Measurements from ENCODE around the gene FGF14. TPM values are rescaled to one million over a fixed set of nuclear protein-coding genes. Genes with fewer than 3 reads are reported as not detected.

Gene FGF14
- total RNA-seq, 5 donors from 2014 or later (not counting 1 experiment from before 2014, with no cell fraction given), result 0.03 TPM; not detected in 3

GRCh38 chr13:101773062-101773461 is 628.8 kb downstream of the FGF14 start:
- no peaks in the 10 kb centered on the region for H3K9me3 Mint-ChIP-seq
- H3K27me3 Mint-ChIP-seq, result peaks cover 7 to 20% of the 10 kb centered on the region in 2 donors
- no peak overlapping the region for H3K4me3 ChIP-seq (ENCODE audit: control insufficient read depth in 1 of 2, extremely low read depth in 1 of 2, low read length in 1 of 2)
- H3K9me3 ChIP-seq, result no peaks in the 10 kb centered on the region
- WGBS (ENCODE audit: insufficient coverage), result no CpG with 5 or more reads among the region's 2 CpGs
- H3K4me1 Mint-ChIP-seq, result no peaks in the 10 kb centered on the region
- no peak overlapping the region for H3K27ac ChIP-seq (ENCODE audit: low read length)
- no peaks in the 10 kb centered on the region for H3K36me3 Mint-ChIP-seq
- no peaks in the 10 kb centered on the region for H3K4me1 ChIP-seq (ENCODE audit: control insufficient read depth in 1 of 2, extremely low read depth in 1 of 2, insufficient read depth in 2 of 2, low read length in 2 of 2)
- ChIA-PET POLR2A (no interaction called here), CTCF (interaction anchor here in 1 of 2 donors (0.5 kb wide), 1 partner anchor 685 kb away, joined by 3 read pairs; no protein-coding TSS in a partner anchor)
- ATAC-seq (replicated peaks in 1 of 4), result no peak
- no peaks in the 10 kb centered on the region for H3K36me3 ChIP-seq (ENCODE audit: control insufficient read depth in 2 of 2, extremely low read depth in 1 of 2, insufficient read depth in 1 of 2, low read length in 1 of 2)
- H3K27me3 ChIP-seq (replicated peaks in 1 of 2; ENCODE audit: control insufficient read depth in 2 of 2, extremely low read depth in 1 of 2, insufficient read depth in 2 of 2, low read length in 1 of 2), result no peaks in the 10 kb centered on the region
- no peak overlapping the region for H3K4me3 Mint-ChIP-seq
- H3K27ac Mint-ChIP-seq, result no peak overlapping the region
- DNase-seq, result no peak

GRCh38 chr13:101767131-101767530 is 634.7 kb downstream of the FGF14 start:
- Histone ChIP-seq H3K27me3 (replicated peaks in 1 of 2; ENCODE audit: control insufficient read depth in 2 of 2, extremely low read depth in 1 of 2, insufficient read depth in 2 of 2, low read length in 1 of 2) (no peaks in the 10 kb centered on the region), H3K4me3 (ENCODE audit: control insufficient read depth in 1 of 2, extremely low read depth in 1 of 2, low read length in 1 of 2) (no peak overlapping the region), H3K4me1 (ENCODE audit: control insufficient read depth in 1 of 2, extremely low read depth in 1 of 2, insufficient read depth in 2 of 2, low read length in 2 of 2) (no peaks in the 10 kb centered on the region), H3K36me3 (ENCODE audit: control insufficient read depth in 2 of 2, extremely low read depth in 1 of 2, insufficient read depth in 1 of 2, low read length in 1 of 2) (no peaks in the 10 kb centered on the region), H3K9me3 (no peaks in the 10 kb centered on the region), H3K27ac (ENCODE audit: low read length) (no peak overlapping the region)
- Mint-ChIP-seq H3K4me1 (no peaks in the 10 kb centered on the region), H3K9me3 (no peaks in the 10 kb centered on the region), H3K27me3 (peaks cover 11 to 19% of the 10 kb centered on the region in 2 donors), H3K36me3 (no peaks in the 10 kb centered on the region), H3K27ac (no peak overlapping the region), H3K4me3 (no peak overlapping the region)
- ATAC-seq (replicated peaks in 1 of 4), result no peak
- WGBS (ENCODE audit: insufficient coverage), result 93% methylated on average over 2 of the region's 4 CpGs
- ChIA-PET POLR2A (no interaction called here), CTCF (no interaction called here)
- DNase-seq, result no peak

GRCh38 chr13:101763191-101763590 is 638.7 kb downstream of the FGF14 start:
- POLR2A ChIA-PET, result no interaction called here
- no peak overlapping the region for H3K27ac Mint-ChIP-seq
- DNase-seq (no peak), ATAC-seq (replicated peaks in 1 of 4) (no peak)
- Histone ChIP-seq H3K27me3 (replicated peaks in 1 of 2; ENCODE audit: control insufficient read depth in 2 of 2, extremely low read depth in 1 of 2, insufficient read depth in 2 of 2, low read length in 1 of 2) (no peaks in the 10 kb centered on the region), H3K27ac (ENCODE audit: low read length) (no peak overlapping the region), H3K4me1 (ENCODE audit: control insufficient read depth in 1 of 2, extremely low read depth in 1 of 2, insufficient read depth in 2 of 2, low read length in 2 of 2) (no peaks in the 10 kb centered on the region), H3K4me3 (ENCODE audit: control insufficient read depth in 1 of 2, extremely low read depth in 1 of 2, low read length in 1 of 2) (no peak overlapping the region), H3K36me3 (ENCODE audit: control insufficient read depth in 2 of 2, extremely low read depth in 1 of 2, insufficient read depth in 1 of 2, low read length in 1 of 2) (no peaks in the 10 kb centered on the region), H3K9me3 (no peaks in the 10 kb centered on the region)
- H3K4me1 Mint-ChIP-seq, result no peaks in the 10 kb centered on the region
- no CpG with 5 or more reads among the region's 1 CpG for WGBS (ENCODE audit: insufficient coverage)
- H3K4me3 Mint-ChIP-seq, result no peak overlapping the region
- no peaks in the 10 kb centered on the region for H3K9me3 Mint-ChIP-seq
- H3K36me3 Mint-ChIP-seq, result no peaks in the 10 kb centered on the region
- CTCF ChIA-PET, result no interaction called here
- peaks cover 8 to 34% of the 10 kb centered on the region in 2 donors for H3K27me3 Mint-ChIP-seq

- H3K27me3 Mint-ChIP-seq, result peaks cover 7 to 29% of the 10 kb centered on the region in 2 donors
- H3K36me3 Mint-ChIP-seq, result no peaks in the 10 kb centered on the region
- Histone ChIP-seq H3K4me3 (ENCODE audit: control insufficient read depth in 1 of 2, extremely low read depth in 1 of 2, low read length in 1 of 2) (no peak overlapping the region), H3K4me1 (ENCODE audit: control insufficient read depth in 1 of 2, extremely low read depth in 1 of 2, insufficient read depth in 2 of 2, low read length in 2 of 2) (no peaks in the 10 kb centered on the region), H3K27ac (ENCODE audit: low read length) (no peak overlapping the region), H3K27me3 (replicated peaks in 1 of 2; ENCODE audit: control insufficient read depth in 2 of 2, extremely low read depth in 1 of 2, insufficient read depth in 2 of 2, low read length in 1 of 2) (peaks cover 0 to 3% of the 10 kb centered on the region in 2 experiments), H3K36me3 (ENCODE audit: control insufficient read depth in 2 of 2, extremely low read depth in 1 of 2, insufficient read depth in 1 of 2, low read length in 1 of 2) (no peaks in the 10 kb centered on the region), H3K9me3 (no peaks in the 10 kb centered on the region)
- POLR2A ChIA-PET, result no interaction called here
- no peak overlapping the region for H3K4me3 Mint-ChIP-seq
- no peaks in the 10 kb centered on the region for H3K4me1 Mint-ChIP-seq
- DNase-seq, result peak in 2 of 35 experiments; percentile 2 to 52
- no peaks in the 10 kb centered on the region for H3K9me3 Mint-ChIP-seq
- peak in 2 of 4 experiments; percentile 47 to 60 for ATAC-seq (replicated peaks in 1 of 4)
- H3K27ac Mint-ChIP-seq, result no peak overlapping the region
- CTCF ChIA-PET, result interaction anchor here (0.6 to 2.6 kb wide), 11 partner anchors 11 to 614 kb away, joined by 3 to 31 read pairs (median 4); no protein-coding TSS in a partner anchor
- 0% methylated on average over 1 of the region's 1 CpG for WGBS (ENCODE audit: insufficient coverage)
Measured at GRCh38 chr13:101757446-101758039, 644.3 kb downstream of the FGF14 start.

- Histone ChIP-seq H3K4me3 (ENCODE audit: control insufficient read depth in 1 of 2, extremely low read depth in 1 of 2, low read length in 1 of 2) (no peak overlapping the region), H3K4me1 (ENCODE audit: control insufficient read depth in 1 of 2, extremely low read depth in 1 of 2, insufficient read depth in 2 of 2, low read length in 2 of 2) (no peaks in the 10 kb centered on the region), H3K9me3 (no peaks in the 10 kb centered on the region), H3K27ac (ENCODE audit: low read length) (no peak overlapping the region), H3K27me3 (replicated peaks in 1 of 2; ENCODE audit: control insufficient read depth in 2 of 2, extremely low read depth in 1 of 2, insufficient read depth in 2 of 2, low read length in 1 of 2) (peaks cover 0 to 3% of the 10 kb centered on the region in 2 experiments), H3K36me3 (ENCODE audit: control insufficient read depth in 2 of 2, extremely low read depth in 1 of 2, insufficient read depth in 1 of 2, low read length in 1 of 2) (no peaks in the 10 kb centered on the region)
- no peak overlapping the region for H3K27ac Mint-ChIP-seq
- H3K27me3 Mint-ChIP-seq, result peaks cover 8 to 21% of the 10 kb centered on the region in 2 donors
- WGBS (ENCODE audit: insufficient coverage), result 93% methylated on average over 2 of the region's 6 CpGs
- DNase-seq (no peak), ATAC-seq (replicated peaks in 1 of 4) (no peak)
- ChIA-PET POLR2A (no interaction called here), CTCF (interaction anchor here in 1 of 2 donors (1.0 to 1.2 kb wide), 2 partner anchors 13 to 610 kb away, joined by 3 read pairs; no protein-coding TSS in a partner anchor)
- H3K4me1 Mint-ChIP-seq, result no peaks in the 10 kb centered on the region
- no peaks in the 10 kb centered on the region for H3K9me3 Mint-ChIP-seq
- H3K4me3 Mint-ChIP-seq, result no peak overlapping the region
- no peaks in the 10 kb centered on the region for H3K36me3 Mint-ChIP-seq
Measured at GRCh38 chr13:101755228-101755887, 646.5 kb downstream of the FGF14 start.

GRCh38 chr13:101752432-101752831 is 649.4 kb downstream of the FGF14 start:
- Histone ChIP-seq H3K27ac (ENCODE audit: low read length) (no peak overlapping the region), H3K36me3 (ENCODE audit: control insufficient read depth in 2 of 2, extremely low read depth in 1 of 2, insufficient read depth in 1 of 2, low read length in 1 of 2) (no peaks in the 10 kb centered on the region), H3K9me3 (no peaks in the 10 kb centered on the region), H3K4me3 (ENCODE audit: control insufficient read depth in 1 of 2, extremely low read depth in 1 of 2, low read length in 1 of 2) (no peak overlapping the region), H3K4me1 (ENCODE audit: control insufficient read depth in 1 of 2, extremely low read depth in 1 of 2, insufficient read depth in 2 of 2, low read length in 2 of 2) (no peaks in the 10 kb centered on the region), H3K27me3 (replicated peaks in 1 of 2; ENCODE audit: control insufficient read depth in 2 of 2, extremely low read depth in 1 of 2, insufficient read depth in 2 of 2, low read length in 1 of 2) (peaks cover 0 to 3% of the 10 kb centered on the region in 2 experiments)
- no peaks in the 10 kb centered on the region for H3K4me1 Mint-ChIP-seq
- ATAC-seq (replicated peaks in 1 of 4) (no peak), DNase-seq (no peak)
- H3K36me3 Mint-ChIP-seq, result no peaks in the 10 kb centered on the region
- no peaks in the 10 kb centered on the region for H3K9me3 Mint-ChIP-seq
- POLR2A ChIA-PET, result no interaction called here
- peaks cover 7 to 12% of the 10 kb centered on the region in 2 donors for H3K27me3 Mint-ChIP-seq
- WGBS (ENCODE audit: insufficient coverage), result 50% methylated on average over 1 of the region's 3 CpGs
- no peak overlapping the region for H3K4me3 Mint-ChIP-seq
- H3K27ac Mint-ChIP-seq, result no peak overlapping the region
- CTCF ChIA-PET, result no interaction called here
